PC-3 (cell line): ENCODE data around the gene VSTM4. TPM values are rescaled to one million over a fixed set of nuclear protein-coding genes. Genes with fewer than 3 reads are reported as not detected.

Experiments used
- ATAC-seq: fragments of 200-7000 bp; cut with Tn5 transposase; 2 replicates; pipeline ENCODE4 v1.9.1; 2020; ENCODE audit warnings: mild to moderate bottlenecking, moderate library complexity
- BruUV-seq: library from RNA; stranded (reverse); fragments of 400-500 nt; replicated peaks from 2 replicates; lab custom pipeline; 2021; lab: Mats Ljungman, UMichigan
- CTCF ChIA-PET: fragments of 300-600 bp; sonication (Branson Sonifier 250); formaldehyde crosslinking; loops from one replicate; lab custom pipeline; 2022; ENCODE audit warnings: antibody characterized with exemption; lab: Charles Lee
- POLR2A ChIA-PET: fragments of 300-600 bp; sonication (Branson Sonifier 250); formaldehyde crosslinking; loops from one replicate; lab custom pipeline; 2022; ENCODE audit warnings: antibody characterized with exemption; ENCODE audit not compliant: unreplicated experiment; lab: Charles Lee
- DNase-seq: peaks from one replicate; pipeline ENCODE4 v3.0.0-alpha.2; 2015
- H2AFZ ChIP-seq: fragments of 300-600 bp; sonication (generic); 2 replicates; pipeline ENCODE4 v1.6.0; 2016; ENCODE audit warnings: antibody characterized with exemption, low read length
- H3F3A ChIP-seq: fragments of 300-600 bp; sonication (generic); one replicate; pipeline ENCODE4 v1.6.0; 2017; ENCODE audit warnings: antibody characterized with exemption, low read length, control low read depth, mild to moderate bottlenecking; ENCODE audit not compliant: unreplicated experiment
- H3K27ac ChIP-seq: fragments of 300-600 bp; sonication (generic); 2 replicates; pipeline ENCODE4 v1.5.1; 2016; ENCODE audit warnings: mild to moderate bottlenecking, low read length
- H3K27me3 ChIP-seq: fragments of 300-600 bp; sonication (generic); 2 replicates; pipeline ENCODE4 v1.6.1; 2016; ENCODE audit warnings: low read length, mixed read lengths
- H3K36me3 ChIP-seq: fragments of 300-600 bp; sonication (generic); 2 replicates; pipeline ENCODE4 v1.6.1; 2016; ENCODE audit warnings: low read depth, mixed run types, low read length, mixed read lengths
- H3K4me1 ChIP-seq: fragments of 300-600 bp; sonication (generic); 2 replicates; pipeline ENCODE4 v1.5.1; 2016; ENCODE audit warnings: low read length; ENCODE audit not compliant: insufficient read depth
- H3K4me2 ChIP-seq: fragments of 300-600 bp; sonication (generic); 2 replicates; pipeline ENCODE4 v1.6.0; 2016; ENCODE audit warnings: low read length
- H3K4me3 ChIP-seq: fragments of 300-600 bp; sonication (generic); 2 replicates; pipeline ENCODE4 v1.5.1; 2016; ENCODE audit warnings: mild to moderate bottlenecking, low read length, mixed read lengths
- H3K79me2 ChIP-seq: fragments of 300-600 bp; sonication (generic); 2 replicates; pipeline ENCODE4 v1.6.1; 2017; ENCODE audit warnings: low read length, mixed read lengths
- H3K9ac ChIP-seq: fragments of 300-600 bp; sonication (generic); 2 replicates; pipeline ENCODE4 v1.6.0; 2016; ENCODE audit warnings: mild to moderate bottlenecking, low read length
- H3K9me2 ChIP-seq: fragments of 300-600 bp; sonication (generic); replicated peaks from 2 replicates; pipeline ENCODE4 v1.6.1; 2016; ENCODE audit warnings: mixed run types, low read length, mixed read lengths
- H3K9me3 ChIP-seq: fragments of 300-600 bp; sonication (generic); 2 replicates; pipeline ENCODE4 v1.6.1; 2016; ENCODE audit warnings: low read length, mixed read lengths
- H4K20me1 ChIP-seq: fragments of 300-600 bp; sonication (generic); 2 replicates; pipeline ENCODE4 v1.6.1; 2016; ENCODE audit warnings: low read length, mixed read lengths
- CTCF ChIP-seq: fragments of 300-600 bp; sonication (generic); conservative IDR thresholded peaks from 2 replicates; pipeline ENCODE4 v1.5.1; 2017; ENCODE audit warnings: antibody characterized with exemption, low read depth, mild to moderate bottlenecking, low read length
- EZH2 ChIP-seq: fragments of 300-600 bp; sonication (generic); IDR thresholded peaks from one replicate; pipeline ENCODE4 v1.6.1; 2017; ENCODE audit warnings: antibody characterized with exemption, mild to moderate bottlenecking, low read length; ENCODE audit not compliant: unreplicated experiment
- EZH2phosphoT487 ChIP-seq: fragments of 300-600 bp; sonication (generic); IDR thresholded peaks from 2 replicates; pipeline ENCODE4 v1.6.1; 2018; ENCODE audit warnings: mild to moderate bottlenecking, antibody characterized with exemption, low read length, borderline replicate concordance
- intact Hi-C: fragments of 100-400 bp; cut with micrococcal nuclease; formaldehyde crosslinking; loops from 2 replicates; pipeline ENCODE4 v1.9.0; 2023
- total RNA-seq: library from RNA; depleted of rRNA; stranded (reverse); fragments of >200 nt; gene quantifications from 2 replicates; pipeline ENCODE4 v1.2.3, GENCODE V29; 2014

Gene VSTM4
- total RNA-seq, 1 experiment from 2014 or later: not detected

- no peaks in the 10 kb centered on the region for H3F3A ChIP-seq
- no TSS peak for BruUV-seq
- no peak overlapping the region for H3K9ac ChIP-seq
- no peaks in the 10 kb centered on the region for H3K79me2 ChIP-seq
- TF ChIP-seq EZH2: no peak
- TF ChIP-seq CTCF: no peak
- no peaks in the 10 kb centered on the region for H3K9me2 ChIP-seq
- CTCF ChIA-PET: no interaction called here
- H2AFZ ChIP-seq: no peak overlapping the region
- H3K27ac ChIP-seq: no peak overlapping the region
- POLR2A ChIA-PET: no interaction called here
- intact Hi-C loops: no loop called here
- H3K4me1 ChIP-seq: no peaks in the 10 kb centered on the region
- no peak overlapping the region for H3K4me3 ChIP-seq
- H3K27me3 ChIP-seq: peaks cover 87% of the 10 kb centered on the region
- no peak overlapping the region for H3K4me2 ChIP-seq
- no peaks in the 10 kb centered on the region for H4K20me1 ChIP-seq
- no peak for ATAC-seq
- H3K9me3 ChIP-seq: no peaks in the 10 kb centered on the region
- DNase-seq: no peak
- no peaks in the 10 kb centered on the region for H3K36me3 ChIP-seq
Measured at GRCh38 chr10:49028639-49029038, 86.7 kb downstream of the VSTM4 start.

- DNase-seq: no peak
- H3K36me3 ChIP-seq: no peaks in the 10 kb centered on the region
- ChIA-PET CTCF (no interaction called here), POLR2A (no interaction called here)
- TF ChIP-seq EZH2 (no peak), EZH2phosphoT487 (no peak), CTCF (no peak)
- no peak overlapping the region for H3K4me3 ChIP-seq
- H3K27me3 ChIP-seq: peaks cover 86% of the 10 kb centered on the region
- no peaks in the 10 kb centered on the region for H4K20me1 ChIP-seq
- no peaks in the 10 kb centered on the region for H3K9me3 ChIP-seq
- no peaks in the 10 kb centered on the region for H3F3A ChIP-seq
- H3K79me2 ChIP-seq: no peaks in the 10 kb centered on the region
- H3K9me2 ChIP-seq: no peaks in the 10 kb centered on the region
- no TSS peak for BruUV-seq
- no peak overlapping the region for H2AFZ ChIP-seq
- H3K4me1 ChIP-seq: no peaks in the 10 kb centered on the region
- no peak for ATAC-seq
- H3K9ac ChIP-seq: no peak overlapping the region
- no peak overlapping the region for H3K27ac ChIP-seq
- intact Hi-C loops: no loop called here
- no peak overlapping the region for H3K4me2 ChIP-seq
Measured at GRCh38 chr10:49025347-49025983, 89.9 kb downstream of the VSTM4 start.

- no peaks in the 10 kb centered on the region for H3K36me3 ChIP-seq
- H3K79me2 ChIP-seq: no peaks in the 10 kb centered on the region
- no peak overlapping the region for H3K27ac ChIP-seq
- H2AFZ ChIP-seq: no peak overlapping the region
- H3K9ac ChIP-seq: no peak overlapping the region
- no TSS peak for BruUV-seq
- H4K20me1 ChIP-seq: no peaks in the 10 kb centered on the region
- peaks cover 83% of the 10 kb centered on the region for H3K27me3 ChIP-seq
- DNase-seq: no peak
- ChIA-PET CTCF (no interaction called here), POLR2A (no interaction called here)
- intact Hi-C loops: no loop called here
- H3K4me2 ChIP-seq: no peak overlapping the region
- H3K9me2 ChIP-seq: no peaks in the 10 kb centered on the region
- no peak for ATAC-seq
- TF ChIP-seq EZH2 (no peak), EZH2phosphoT487 (no peak), CTCF (no peak)
- no peaks in the 10 kb centered on the region for H3F3A ChIP-seq
- H3K4me3 ChIP-seq: no peak overlapping the region
- no peaks in the 10 kb centered on the region for H3K4me1 ChIP-seq
- no peaks in the 10 kb centered on the region for H3K9me3 ChIP-seq
Measured at GRCh38 chr10:49024484-49024883, 90.8 kb downstream of the VSTM4 start.
